DOHH2 (cell line): ENCODE measurements around the gene CHD8.

Experiments
- H3F3A ChIP-seq: fragments of 200-600 bp; sonication (generic), shearing (Covaris generic); 2 replicates; pipeline ENCODE4 v1.6.0; 2016; ENCODE audit warnings: antibody characterized with exemption, mild to moderate bottlenecking; ENCODE audit not compliant: control insufficient read depth, insufficient read depth
- H3K27ac ChIP-seq: fragments of 200-600 bp; sonication (generic); 2 replicates; pipeline ENCODE4 v1.5.1; 2014; ENCODE audit warnings: low read depth, mild to moderate bottlenecking, low read length, moderate library complexity
- H3K27me3 ChIP-seq: fragments of 200-600 bp; sonication (generic); 2 replicates; pipeline ENCODE4 v1.6.1; 2014; ENCODE audit warnings: mild to moderate bottlenecking, low read length, mixed read lengths; ENCODE audit not compliant: control insufficient read depth
- H3K36me3 ChIP-seq: fragments of 200-600 bp; sonication (generic); 2 replicates; pipeline ENCODE4 v1.6.1; 2014; ENCODE audit warnings: mild to moderate bottlenecking, low read length, moderate library complexity, mixed read lengths; ENCODE audit not compliant: control insufficient read depth
- H3K4me1 ChIP-seq: fragments of 200-600 bp; sonication (generic); 2 replicates; pipeline ENCODE4 v1.6.1; 2014; ENCODE audit warnings: mild to moderate bottlenecking, low read length, mixed read lengths; ENCODE audit not compliant: control insufficient read depth
- H3K4me2 ChIP-seq: fragments of 200-600 bp; sonication (generic); 2 replicates; pipeline ENCODE4 v1.6.0; 2014; ENCODE audit warnings: mild to moderate bottlenecking, low read length, moderate library complexity
- H3K4me3 ChIP-seq: fragments of 200-600 bp; sonication (generic); 2 replicates; pipeline ENCODE4 v1.5.1; 2014; ENCODE audit warnings: mild to moderate bottlenecking, low read length, mixed read lengths
- H3K79me2 ChIP-seq: fragments of 200-600 bp; sonication (generic); 2 replicates; pipeline ENCODE4 v1.6.1; 2014; ENCODE audit warnings: mild to moderate bottlenecking, low read length, mixed read lengths; ENCODE audit not compliant: control insufficient read depth
- H3K9me2 ChIP-seq: fragments of 200-600 bp; sonication (generic); replicated peaks from 2 replicates; pipeline ENCODE4 v1.6.1; 2014; ENCODE audit warnings: mild to moderate bottlenecking, low read length, mixed read lengths; ENCODE audit not compliant: control insufficient read depth
- H3K9me3 ChIP-seq: fragments of 200-600 bp; sonication (generic); 2 replicates; pipeline ENCODE4 v1.6.1; 2014; ENCODE audit warnings: antibody characterized with exemption, low read length, mixed read lengths; ENCODE audit not compliant: control insufficient read depth, insufficient read depth
- H4K20me1 ChIP-seq: fragments of 200-600 bp; sonication (generic); 2 replicates; pipeline ENCODE4 v1.6.0; 2014; ENCODE audit warnings: low read depth, mild to moderate bottlenecking, antibody characterized with exemption, low read length, moderate library complexity; ENCODE audit not compliant: control insufficient read depth, insufficient read depth
- CTCF ChIP-seq: fragments of 200-600 bp; sonication (generic); IDR thresholded peaks from one replicate; pipeline ENCODE4 v1.5.1; 2014; ENCODE audit warnings: antibody characterized with exemption, mild to moderate bottlenecking, low read depth, low read length; ENCODE audit not compliant: poor library complexity, severe bottlenecking
- EZH2phosphoT487 ChIP-seq: fragments of 200-600 bp; sonication (generic); IDR thresholded peaks from 2 replicates; pipeline ENCODE4 v1.6.1; 2017; ENCODE audit warnings: borderline replicate concordance, mild to moderate bottlenecking, antibody characterized with exemption, low read length, moderate library complexity, mixed read lengths

The CHD8 gene

DNA sequence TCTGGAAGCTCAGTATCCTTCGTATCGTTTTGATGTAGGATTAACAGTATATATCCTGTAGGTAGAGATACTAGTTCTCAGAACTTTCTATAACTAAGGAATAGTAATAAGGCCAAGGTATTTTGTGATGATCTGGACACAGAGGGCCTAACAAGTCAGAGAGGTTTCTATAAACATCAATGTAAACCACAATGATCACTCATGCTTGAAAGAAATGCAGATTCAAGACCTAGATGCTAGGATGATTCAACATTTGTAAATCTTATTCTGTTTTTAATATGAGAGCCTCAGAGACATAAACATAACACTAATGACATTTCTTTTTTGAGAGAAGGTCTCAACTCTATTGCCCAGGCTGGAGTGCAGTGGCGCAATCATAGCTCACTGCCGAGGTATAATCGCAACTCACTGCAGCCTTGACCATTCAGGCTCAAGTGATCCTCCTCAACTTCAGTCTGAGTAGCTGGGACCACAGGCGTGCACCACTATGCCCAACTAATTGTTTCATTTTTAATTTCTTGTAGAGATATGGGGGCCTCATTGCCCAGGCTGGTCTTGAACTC lies 88.3 kb downstream of the CHD8 start:
- TF ChIP-seq EZH2phosphoT487 (no peak), CTCF (no peak)
- Histone ChIP-seq H3K27ac (no peak overlapping the region), H3F3A (peaks cover 7% of the 10 kb centered on the region), H3K9me3 (no peaks in the 10 kb centered on the region), H3K4me3 (no peak overlapping the region), H3K36me3 (peaks cover 100% of the 10 kb centered on the region), H3K79me2 (peaks cover 32% of the 10 kb centered on the region), H3K4me1 (peaks cover 4% of the 10 kb centered on the region; the same call in 1 of the 2 replicates), H4K20me1 (0 out of 2 replicates have a peak, but pooled peaks cover 2% of the 10 kb centered on the region), H3K9me2 (no peaks in the 10 kb centered on the region), H3K27me3 (no peaks in the 10 kb centered on the region), H3K4me2 (no peak overlapping the region)

GRCh38 chr14:21356511-21356910 lies 99.4 kb downstream of the CHD8 start:
- TF ChIP-seq CTCF (no peak), EZH2phosphoT487 (no peak)
- H3K9me3 ChIP-seq = no peaks in the 10 kb centered on the region
- peaks cover 14% of the 10 kb centered on the region for H3K4me1 ChIP-seq
- no peaks in the 10 kb centered on the region for H4K20me1 ChIP-seq
- H3K27me3 ChIP-seq = no peaks in the 10 kb centered on the region
- peaks cover 28% of the 10 kb centered on the region for H3F3A ChIP-seq
- no peak overlapping the region for H3K4me3 ChIP-seq
- peaks cover 97% of the 10 kb centered on the region for H3K36me3 ChIP-seq
- H3K27ac ChIP-seq = no peak overlapping the region
- no peak overlapping the region for H3K4me2 ChIP-seq
- 0 out of 2 replicates have a peak, but pooled peaks cover 2% of the 10 kb centered on the region for H3K79me2 ChIP-seq
- H3K9me2 ChIP-seq = no peaks in the 10 kb centered on the region

- Histone ChIP-seq H3K9me3 (no peaks in the 10 kb centered on the region), H3K36me3 (peaks cover 70% of the 10 kb centered on the region), H3K4me2 (no peak overlapping the region), H4K20me1 (no peaks in the 10 kb centered on the region), H3K4me3 (no peak overlapping the region), H3K27ac (no peak overlapping the region), H3F3A (peaks cover 38% of the 10 kb centered on the region), H3K4me1 (peaks cover 14% of the 10 kb centered on the region), H3K9me2 (no peaks in the 10 kb centered on the region), H3K27me3 (no peaks in the 10 kb centered on the region), H3K79me2 (no peaks in the 10 kb centered on the region)
- no peak for TF ChIP-seq EZH2phosphoT487
- no peak for TF ChIP-seq CTCF
These were observed 103.3 kb downstream of the CHD8 start for GRCh38 chr14:21352587-21352986.
